SK-N-SH (cell line): ENCODE measurements around the gene SLC38A8. TPM values are rescaled to one million over a fixed set of nuclear protein-coding genes. Genes with fewer than 3 reads are reported as not detected.
A peak's percentile ranks its signal among the peaks of the same experiment; 100 is the strongest.

Source experiments
- CTCF ChIA-PET: fragments of 300-600, 350-600 bp; formaldehyde crosslinking; extraction: SDS; loops from one replicate; lab custom pipeline; 2021; lab: Yijun Ruan, JAX
- POLR2A ChIA-PET: fragments of 350-600 bp; sonication (Branson Sonifier 250); formaldehyde crosslinking; extraction: SDS; loops from one replicate; lab custom pipeline; 2020; ENCODE audit warnings: antibody characterized with exemption, inconsistent platforms; lab: Yijun Ruan, JAX
- DNase-seq: peaks from one replicate; pipeline ENCODE4 v3.0.0; 2012
- H2AFZ ChIP-seq: fragments of 200-600 bp; sonication (generic); 2 replicates; pipeline ENCODE4 v1.8.1; 2016; ENCODE audit warnings: antibody characterized with exemption, mild to moderate bottlenecking, low read depth
- H3F3A ChIP-seq: fragments of 200-600 bp; sonication (generic); replicated peaks from 2 replicates; pipeline ENCODE3; 2016; ENCODE audit warnings: antibody characterized with exemption, mild to moderate bottlenecking; ENCODE audit not compliant: insufficient read depth
- H3K27ac ChIP-seq, 2 experiments: fragments of 200-500 bp in 1 of 2; fragments of 200-600 bp in 1 of 2; sonication (Bioruptor generic) in 1 of 2; sonication (generic), shearing (Covaris generic) in 1 of 2; 2 replicates each; pipeline versions ENCODE4 v1.5.1 to v1.6.1; 2014 to 2016; ENCODE audit warnings: low read depth in 2 of 2, inconsistent platforms in 1 of 2, low read length in 1 of 2, mild to moderate bottlenecking in 1 of 2, mixed read lengths in 1 of 2
- H3K27me3 ChIP-seq: fragments of 200-600 bp; sonication (generic), shearing (Covaris generic); 2 replicates; pipeline ENCODE4 v1.6.1; 2016; ENCODE audit warnings: mixed run types; ENCODE audit not compliant: insufficient read depth
- H3K36me3 ChIP-seq, 2 experiments: fragments of 200-500 bp in 1 of 2; fragments of 200-600 bp in 1 of 2; sonication (Bioruptor generic) in 1 of 2; sonication (generic) in 1 of 2; replicated peaks in 1 of 2; 2 replicates each; pipeline versions ENCODE3 to v1.5.1; 2014 to 2016; ENCODE audit warnings: low read length in 1 of 2, mild to moderate bottlenecking in 1 of 2; ENCODE audit not compliant: insufficient read depth in 2 of 2, control insufficient read depth in 1 of 2
- H3K4me1 ChIP-seq, 2 experiments: fragments of 200-500 bp in 1 of 2; fragments of 200-600 bp in 1 of 2; sonication (Bioruptor generic) in 1 of 2; sonication (generic), shearing (Covaris generic) in 1 of 2; 2 replicates each; pipeline versions ENCODE4 v1.5.1 to v1.6.1; 2014 to 2016; ENCODE audit warnings: low read depth in 1 of 2, low read length in 1 of 2, mixed run types in 1 of 2; ENCODE audit not compliant: insufficient read depth in 2 of 2, control insufficient read depth in 1 of 2
- H3K4me2 ChIP-seq: fragments of 200-600 bp; sonication (generic), shearing (Covaris generic); 2 replicates; pipeline ENCODE4 v1.6.1; 2017; ENCODE audit warnings: mixed run types
- H3K4me3 ChIP-seq, 2 experiments: fragments of 200-500 bp in 1 of 2; fragments of 200-600 bp in 1 of 2; sonication (Bioruptor generic) in 1 of 2; sonication (generic), shearing (Covaris generic) in 1 of 2; 2 replicates each; pipeline versions ENCODE4 v1.5.1 to v1.8.1; 2014 to 2016; ENCODE audit warnings: low read depth in 2 of 2, inconsistent platforms in 1 of 2, low read length in 1 of 2, mild to moderate bottlenecking in 1 of 2, mixed read lengths in 1 of 2, moderate library complexity in 1 of 2
- H3K79me2 ChIP-seq: fragments of 200-600 bp; sonication (generic); 2 replicates; pipeline ENCODE4 v1.8.1; 2017; ENCODE audit warnings: mild to moderate bottlenecking; ENCODE audit not compliant: insufficient read depth
- H3K9ac ChIP-seq: fragments of 200-600 bp; sonication (generic); 2 replicates; pipeline ENCODE4 v1.6.1; 2017; ENCODE audit warnings: mixed run types
- H3K9me2 ChIP-seq: fragments of 200-600 bp; sonication (generic); 2 replicates; pipeline ENCODE4 v1.6.1; 2017; ENCODE audit warnings: mixed run types
- H3K9me3 ChIP-seq: fragments of 200-600 bp; sonication (generic); 2 replicates; pipeline ENCODE4 v1.6.1; 2017; ENCODE audit warnings: mixed run types, mild to moderate bottlenecking, moderate library complexity
- H4K20me1 ChIP-seq: fragments of 200-600 bp; sonication (generic); 2 replicates; pipeline ENCODE4 v1.6.1; 2017; ENCODE audit warnings: mild to moderate bottlenecking, mixed run types; ENCODE audit not compliant: insufficient read depth
- EP300 ChIP-seq, 2 experiments: IDR thresholded peaks; 2 replicates each; pipeline versions ENCODE4 v1.4.0 to v1.6.1; 2012; ENCODE audit warnings: borderline replicate concordance in 1 of 2, low read depth in 1 of 2, low read length in 1 of 2
- FOXM1 ChIP-seq: IDR thresholded peaks from 2 replicates; pipeline ENCODE4 v1.4.0; 2012; ENCODE audit warnings: low read depth, mild to moderate bottlenecking
- GATA2 ChIP-seq: sonication (generic); formaldehyde crosslinking; IDR thresholded peaks from 2 replicates; pipeline ENCODE4 v1.5.0; 2020; ENCODE audit warnings: mild to moderate bottlenecking, missing genetic modification reagents
- MEF2A ChIP-seq: IDR thresholded peaks from 2 replicates; pipeline ENCODE4 v1.4.0; 2012; ENCODE audit warnings: low read depth, borderline replicate concordance
- MXI1 ChIP-seq: IDR thresholded peaks from 2 replicates; pipeline ENCODE4 v1.6.1; 2012; ENCODE audit warnings: mild to moderate bottlenecking, low read depth, low read length, improper control_type of control experiment
- POLR2AphosphoS5 ChIP-seq: IDR thresholded peaks from 2 replicates; pipeline ENCODE4 v1.6.1; 2012; ENCODE audit warnings: low read depth, low read length
- RXRA ChIP-seq: IDR thresholded peaks from 2 replicates; pipeline ENCODE4 v1.4.0; 2012; ENCODE audit warnings: low read depth, mild to moderate bottlenecking, borderline replicate concordance
- SIN3A ChIP-seq: IDR thresholded peaks from 2 replicates; pipeline ENCODE4 v1.6.1; 2012; ENCODE audit warnings: low read depth, mild to moderate bottlenecking, low read length, moderate library complexity, borderline replicate concordance
- SMC3 ChIP-seq: IDR thresholded peaks from 2 replicates; pipeline ENCODE4 v1.6.1; 2012; ENCODE audit warnings: low read depth, low read length, improper control_type of control experiment
- TCF12 ChIP-seq: IDR thresholded peaks from 2 replicates; pipeline ENCODE4 v1.4.0; 2012
- WGBS: methylation state at CpG from one replicate; pipeline ENCODE4 v1.1.6; 2017; ENCODE audit warnings: low lambda C conversion rate; 5-methylcytosine and 5-hydroxymethylcytosine counted together
- polyA plus RNA-seq, 3 experiments: library from polyadenylated mRNA; depleted of rRNA; stranded (reverse); fragments of >200 nt; gene quantifications; 2 replicates each; pipeline ENCODE4 v1.2.3, GENCODE V29; 2012
- TF ChIP-seq, protein P1 (sequence below): fragments of 150-350 bp; IDR thresholded peaks from 2 replicates; pipeline ENCODE4 v1.6.1; 2017; ENCODE audit warnings: antibody characterized with exemption, low read length, low read depth, borderline replicate concordance
- TF ChIP-seq, protein P2 (sequence below): IDR thresholded peaks from 2 replicates; pipeline ENCODE4 v1.4.0; 2012; ENCODE audit warnings: low read depth, borderline replicate concordance

The SLC38A8 gene
- polyA plus RNA-seq, 1 of the 3 experiments (the other 2 are of a cell fraction): not detected

- Histone ChIP-seq H3K27me3 (no peaks in the 10 kb centered on the region), H3F3A (no peaks in the 10 kb centered on the region), H3K9me3 (no peaks in the 10 kb centered on the region), H3K9me2 (no peaks in the 10 kb centered on the region), H3K36me3 (no peaks in the 10 kb centered on the region), H3K4me1 (no peaks in the 10 kb centered on the region), H3K9ac (no peak overlapping the region)
- CTCF ChIA-PET: interaction anchor here (0.8 to 5.3 kb wide), 8 partner anchors 12 to 339 kb away, joined by 3 to 28 read pairs (median 4); no protein-coding TSS in a partner anchor
- no peak for TF ChIP-seq GATA2 (CRISPR knock-in tag)
- TF ChIP-seq, all 33 proteins: peak for 0
- H4K20me1 ChIP-seq: no peaks in the 10 kb centered on the region
- DNase-seq: no peak
- no peak overlapping the region for H3K4me2 ChIP-seq
- H2AFZ ChIP-seq: no peak overlapping the region
- 50% methylated on average over 21 of the region's 45 CpGs for WGBS
- no peaks in the 10 kb centered on the region for H3K79me2 ChIP-seq
- POLR2A ChIA-PET: no interaction called here
- no peak overlapping the region for H3K27ac ChIP-seq
- peak overlapping the region in 1 of 2 experiments; percentile 32; a peak in 2 of 4 replicates for H3K4me3 ChIP-seq
Observed at GRCh38 chr16:83968891-83969649, 73.5 kb downstream of the SLC38A8 start.

GRCh38 chr16:83968306-83968851 is 74.2 kb downstream of the SLC38A8 start:
- no peaks in the 10 kb centered on the region for H3K27me3 ChIP-seq
- no peaks in the 10 kb centered on the region for H3K9me2 ChIP-seq
- H3K4me2 ChIP-seq: peak overlapping the region; percentile 15; the same call in 1 of the 2 replicates
- 13% methylated on average over 8 of the region's 87 CpGs for WGBS
- ChIA-PET POLR2A (no interaction called here), CTCF (interaction anchor here (5.3 kb wide), 1 partner anchor 12 kb away, joined by 28 read pairs; no protein-coding TSS in a partner anchor)
- no peak overlapping the region for H2AFZ ChIP-seq
- H3K4me3 ChIP-seq: peak overlapping the region in 1 of 2 experiments; percentile 32; a peak in 2 of 4 replicates
- H3K9ac ChIP-seq: no peak overlapping the region
- TF ChIP-seq SIN3A: no peak
- TF ChIP-seq, protein P1, sequence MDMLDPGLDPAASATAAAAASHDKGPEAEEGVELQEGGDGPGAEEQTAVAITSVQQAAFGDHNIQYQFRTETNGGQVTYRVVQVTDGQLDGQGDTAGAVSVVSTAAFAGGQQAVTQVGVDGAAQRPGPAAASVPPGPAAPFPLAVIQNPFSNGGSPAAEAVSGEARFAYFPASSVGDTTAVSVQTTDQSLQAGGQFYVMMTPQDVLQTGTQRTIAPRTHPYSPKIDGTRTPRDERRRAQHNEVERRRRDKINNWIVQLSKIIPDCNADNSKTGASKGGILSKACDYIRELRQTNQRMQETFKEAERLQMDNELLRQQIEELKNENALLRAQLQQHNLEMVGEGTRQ: no peak
- TF ChIP-seq MEF2A: no peak
- TF ChIP-seq FOXM1: no peak
- no peak for TF ChIP-seq POLR2AphosphoS5
- TF ChIP-seq, protein P2, sequence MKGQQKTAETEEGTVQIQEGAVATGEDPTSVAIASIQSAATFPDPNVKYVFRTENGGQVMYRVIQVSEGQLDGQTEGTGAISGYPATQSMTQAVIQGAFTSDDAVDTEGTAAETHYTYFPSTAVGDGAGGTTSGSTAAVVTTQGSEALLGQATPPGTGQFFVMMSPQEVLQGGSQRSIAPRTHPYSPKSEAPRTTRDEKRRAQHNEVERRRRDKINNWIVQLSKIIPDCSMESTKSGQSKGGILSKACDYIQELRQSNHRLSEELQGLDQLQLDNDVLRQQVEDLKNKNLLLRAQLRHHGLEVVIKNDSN: no peak
- TF ChIP-seq SMC3: no peak
- no peak for TF ChIP-seq MXI1
- no peak for TF ChIP-seq RXRA
- no peak for TF ChIP-seq TCF12
- TF ChIP-seq EP300 (IDR thresholded peaks at IDR 0.05; ENCODE audit: borderline replicate concordance in 1 of 2, low read depth in 1 of 2, low read length in 1 of 2): no peak
- H3K4me1 ChIP-seq: no peaks in the 10 kb centered on the region
- H3F3A ChIP-seq: no peaks in the 10 kb centered on the region
- H4K20me1 ChIP-seq: no peaks in the 10 kb centered on the region
- H3K27ac ChIP-seq: no peak overlapping the region
- H3K36me3 ChIP-seq: no peaks in the 10 kb centered on the region
- DNase-seq: peak; percentile 86
- no peaks in the 10 kb centered on the region for H3K79me2 ChIP-seq
- H3K9me3 ChIP-seq: no peaks in the 10 kb centered on the region
